Gastrocnemius medialis (tissue), 4 donors: ENCODE measurements around the gene HOXB8. TPM values are rescaled to one million over a fixed set of nuclear protein-coding genes. Genes with fewer than 3 reads are reported as not detected.

ENCODE experiments used
- ATAC-seq, 2 donors: fragments of 150-250 bp; one replicate each; pipeline ENCODE4 v1.9.1; 2016
- DNase-seq, 2 donors: peaks; one replicate each; pipeline ENCODE4 v3.0.0-alpha.2; 2019
- H3K27ac ChIP-seq, 4 donors: fragments of 200-600 bp; sonication (generic); 1 replicate in 1 of 4; 2 replicates in 3 of 4; pipeline ENCODE4 v1.5.1; 2016 to 2018; ENCODE audit warnings: mild to moderate bottlenecking in 2 of 4, moderate library complexity in 1 of 4
- H3K27me3 ChIP-seq, 3 donors: fragments of 200-600 bp; sonication (generic) in 2 of 3; 1 replicate in 1 of 3; 2 replicates in 2 of 3; pipeline versions ENCODE4 v1.5.1 to v1.6.0; 2016 to 2019; ENCODE audit warnings: mild to moderate bottlenecking in 1 of 3, moderate library complexity in 1 of 3
- H3K36me3 ChIP-seq, 2 donors: fragments of 200-600 bp; sonication (generic) in 1 of 2; one replicate each; pipeline ENCODE4 v1.5.1; 2017 to 2018
- H3K4me1 ChIP-seq, 2 donors: fragments of 200-600 bp; sonication (generic) in 1 of 2; one replicate each; pipeline ENCODE4 v1.5.1; 2016 to 2017; ENCODE audit warnings: mild to moderate bottlenecking in 2 of 2
- H3K4me3 ChIP-seq, 4 donors: fragments of 200-600 bp; sonication (generic) in 3 of 4; 1 replicate in 1 of 4; 2 replicates in 3 of 4; pipeline ENCODE4 v1.5.1; 2016 to 2019; ENCODE audit warnings: mild to moderate bottlenecking in 2 of 4
- H3K9me3 ChIP-seq, 3 donors: fragments of 200-600 bp; sonication (generic) in 2 of 3; 1 replicate in 1 of 3; 2 replicates in 2 of 3; pipeline ENCODE4 v1.5.1; 2016 to 2019
- CTCF ChIP-seq, 5 experiments: fragments of 450-650 bp in 3 of 5; fragments of 200-600 bp in 2 of 5; sonication (generic) in 2 of 5; IDR thresholded peaks in 4 of 5; conservative IDR thresholded peaks in 1 of 5; 1 replicate in 4 of 5; 2 replicates in 1 of 5; pipeline ENCODE4 v1.5.1; 2016 to 2019; ENCODE audit warnings: antibody characterized with exemption in 5 of 5, mild to moderate bottlenecking in 3 of 5, moderate library complexity in 3 of 5
- POLR2A ChIP-seq, 2 donors: fragments of 450-650 bp; IDR thresholded peaks; one replicate each; pipeline ENCODE4 v1.6.1; 2017; ENCODE audit warnings: antibody characterized with exemption in 2 of 2, mild to moderate bottlenecking in 2 of 2, moderate library complexity in 2 of 2
- in situ Hi-C, 4 donors: fragments of 200-750 bp; cut with MboI; loops; one replicate each; pipeline versions ENCODE4 v1.15.0 to v1.8.0; 2017; ENCODE audit warnings: low sequenced_read_pairs in 4 of 4
- intact Hi-C: fragments of 100-400 bp; cut with DNase I; formaldehyde crosslinking; loops from one replicate; pipeline ENCODE4 v1.15.1; 2023; ENCODE audit warnings: low total_unique reads
- total RNA-seq, 4 donors: library from RNA; depleted of rRNA; stranded (reverse); fragments of >200 nt; gene quantifications; one replicate each; pipeline versions ENCODE4 v1.1.0 to v1.2.3, GENCODE V29; 2016

Gene HOXB8
- total RNA-seq, 4 donors from 2014 or later, result 0.27 TPM; not detected in 3

DNA sequence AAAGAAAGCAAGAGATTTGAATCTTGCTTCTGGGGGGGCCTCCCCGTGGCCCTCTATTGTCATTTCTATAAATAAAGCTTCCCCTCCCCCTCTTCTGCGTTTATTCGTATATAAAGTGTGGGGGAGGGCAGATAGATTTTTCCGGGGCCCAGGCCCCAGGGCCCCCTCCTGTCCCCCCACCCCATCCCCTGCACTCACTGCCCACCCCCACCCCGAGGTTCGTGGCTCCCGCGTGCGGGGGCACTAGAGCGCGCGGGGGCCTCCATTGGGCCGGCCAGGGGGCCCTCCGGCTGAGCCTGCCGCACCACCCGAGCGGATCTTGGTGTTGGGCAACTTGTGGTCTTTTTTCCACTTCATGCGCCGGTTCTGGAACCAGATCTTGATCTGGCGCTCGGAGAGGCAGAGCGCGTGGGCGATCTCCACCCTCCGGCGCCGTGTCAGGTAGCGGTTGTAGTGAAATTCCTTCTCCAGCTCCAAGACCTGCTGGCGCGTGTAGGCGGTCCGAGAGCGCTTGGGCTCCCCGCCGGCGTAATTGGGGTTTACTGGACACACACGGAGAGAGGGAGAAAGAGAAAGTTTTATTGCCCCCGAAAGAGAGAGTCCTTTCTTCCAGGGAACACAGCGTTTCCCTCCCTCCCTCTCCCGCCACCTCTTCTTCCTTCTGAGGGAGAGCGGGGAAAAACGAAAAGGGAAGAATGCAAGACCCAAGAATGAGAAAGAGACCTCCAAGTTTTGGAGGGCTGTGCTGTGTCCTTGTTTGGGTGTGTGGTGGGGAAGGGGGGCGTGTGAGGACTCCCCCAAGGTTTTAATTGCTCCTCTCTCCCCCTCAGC is 38.4 kb downstream of the HOXB8 start:
- peaks cover 5 to 10% of the 10 kb centered on the region in 2 donors for H3K4me1 ChIP-seq
- TF ChIP-seq CTCF (IDR thresholded peaks at IDR 0.05 in 4 of 5, conservative IDR thresholded peaks at IDR 0.05 in 1 of 5) (no peak), POLR2A (IDR thresholded peaks at IDR 0.05) (no peak)
- no peak for DNase-seq
- peak overlapping the region; percentile 40 to 83 (median 76) for H3K27ac ChIP-seq
- H3K9me3 ChIP-seq, result no peaks in the 10 kb centered on the region
- no peaks in the 10 kb centered on the region for H3K36me3 ChIP-seq
- peaks cover 31 to 71% (median 67%) of the 10 kb centered on the region in 3 donors for H3K27me3 ChIP-seq
- no peak for ATAC-seq
- H3K4me3 ChIP-seq, result peak overlapping the region; percentile 53 to 67 (median 62)
- in situ Hi-C loops, result no loop called here
- intact Hi-C loops, result no loop called here

DNA sequence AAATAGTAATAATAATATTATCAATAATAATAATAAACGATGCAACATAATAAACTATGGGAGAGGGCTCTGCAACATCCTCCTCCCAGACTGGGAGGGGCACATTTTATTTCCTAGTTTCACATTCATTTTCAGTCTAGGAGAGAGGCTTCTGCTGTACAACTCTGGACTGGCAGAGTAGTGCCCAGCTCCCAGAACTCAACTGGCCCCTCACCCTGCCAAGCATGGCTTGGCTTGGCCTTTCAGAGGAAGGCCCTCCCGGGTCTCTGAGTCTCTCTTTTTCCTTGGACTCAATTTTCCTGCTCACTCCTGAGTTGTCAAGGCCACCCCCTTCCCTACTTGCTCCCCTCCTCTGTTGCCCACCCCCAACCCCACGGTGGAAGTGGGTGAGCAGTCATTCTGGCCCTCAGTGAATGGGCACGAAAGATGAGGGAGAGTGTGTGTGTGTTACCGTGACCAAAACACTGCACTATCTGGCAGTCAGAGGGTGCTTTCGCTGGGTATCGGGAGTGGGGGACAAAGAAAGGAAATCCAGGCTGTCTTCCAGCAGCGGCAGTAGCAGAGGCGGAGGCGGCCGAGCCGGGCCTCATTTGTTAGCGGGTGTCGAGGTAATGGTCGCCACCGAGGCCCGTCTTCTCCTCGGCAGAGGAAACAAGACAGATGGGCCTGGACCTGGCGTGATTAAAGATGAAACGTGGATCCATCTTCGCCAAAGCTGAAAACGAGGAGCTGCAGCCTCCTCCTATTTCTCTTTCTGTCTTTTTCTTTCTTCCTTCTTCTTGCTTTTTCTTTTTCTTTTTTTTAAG is 39.2 kb downstream of the HOXB8 start:
- Histone ChIP-seq H3K4me1 (peaks cover 5 to 11% of the 10 kb centered on the region in 2 donors), H3K4me3 (peak overlapping the region in 3 of 4 donors; percentile 60 to 67 (median 65)), H3K27me3 (peaks cover 30 to 64% (median 62%) of the 10 kb centered on the region in 3 donors), H3K36me3 (no peaks in the 10 kb centered on the region), H3K9me3 (no peaks in the 10 kb centered on the region), H3K27ac (peak overlapping the region; percentile 40 to 83 (median 76))
- ATAC-seq (no peak), DNase-seq (no peak)
- TF ChIP-seq CTCF (IDR thresholded peaks at IDR 0.05 in 4 of 5, conservative IDR thresholded peaks at IDR 0.05 in 1 of 5) (no peak), POLR2A (IDR thresholded peaks at IDR 0.05) (no peak)
- in situ Hi-C loops, result no loop called here
- intact Hi-C loops, result no loop called here

DNA sequence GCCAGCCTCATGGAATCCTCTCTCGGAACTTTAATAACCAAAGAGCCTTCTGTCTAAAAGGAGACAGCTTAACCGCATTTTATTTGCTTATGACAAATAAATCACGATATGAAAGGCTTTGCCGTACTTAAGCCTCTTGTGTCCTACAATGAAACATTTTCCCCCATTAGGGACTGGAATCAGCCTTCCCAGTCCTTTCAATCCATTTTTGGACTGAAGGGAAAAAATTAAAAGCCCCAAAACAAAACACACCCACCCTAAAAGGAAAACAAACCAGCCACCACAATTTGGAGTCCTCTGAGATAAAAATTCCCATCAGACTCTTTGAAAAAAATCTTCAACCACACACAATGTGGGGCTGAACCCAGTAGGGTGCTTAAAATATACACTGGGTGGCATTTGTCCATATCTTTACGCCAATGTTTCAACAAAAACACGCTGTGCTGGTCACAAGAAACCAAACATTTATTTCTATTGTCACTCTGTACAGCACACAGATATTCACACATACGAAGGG is 40.0 kb downstream of the HOXB8 start:
- in situ Hi-C loops, result no loop called here
- DNase-seq (no peak), ATAC-seq (no peak)
- Histone ChIP-seq H3K4me1 (peaks cover 5 to 11% of the 10 kb centered on the region in 2 donors), H3K27ac (peak overlapping the region in 1 of 4 donors; percentile 79), H3K27me3 (peaks cover 32 to 62% (median 56%) of the 10 kb centered on the region in 3 donors), H3K36me3 (no peaks in the 10 kb centered on the region), H3K9me3 (no peaks in the 10 kb centered on the region), H3K4me3 (no peak overlapping the region)
- intact Hi-C loops, result no loop called here
- TF ChIP-seq CTCF (IDR thresholded peaks at IDR 0.05 in 4 of 5, conservative IDR thresholded peaks at IDR 0.05 in 1 of 5) (no peak), POLR2A (IDR thresholded peaks at IDR 0.05) (no peak)

DNA sequence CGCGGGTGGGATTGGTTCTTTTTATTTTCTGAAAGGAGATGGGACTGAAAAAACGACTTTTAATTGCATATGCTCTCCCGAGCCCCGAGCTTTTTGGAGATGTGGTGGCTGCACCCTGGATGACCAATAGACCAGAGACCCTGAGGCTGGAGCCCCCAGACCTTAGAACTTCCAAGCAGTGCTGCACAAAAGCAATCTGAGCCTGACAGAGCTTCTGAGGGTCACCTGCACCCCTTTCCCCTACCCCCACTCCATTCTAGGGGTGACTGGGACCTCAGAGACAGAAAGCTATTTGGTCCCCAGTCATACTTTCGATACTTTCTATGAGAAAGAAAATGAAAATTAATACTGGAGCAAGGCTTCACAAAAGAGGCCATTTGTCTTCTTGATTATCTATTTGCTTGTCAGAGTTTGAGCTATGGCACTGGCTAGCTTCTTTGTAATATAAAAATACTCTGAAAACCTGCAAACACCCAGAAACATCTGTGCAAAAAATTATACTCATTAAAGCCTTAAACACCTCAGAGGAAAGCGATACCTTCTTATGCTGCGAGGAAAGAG is 40.5 kb downstream of the HOXB8 start:
- Histone ChIP-seq H3K4me3 (no peak overlapping the region), H3K27me3 (peaks cover 34 to 61% (median 51%) of the 10 kb centered on the region in 3 donors), H3K36me3 (no peaks in the 10 kb centered on the region), H3K27ac (peak overlapping the region in 1 of 4 donors; percentile 79), H3K4me1 (peaks cover 5 to 15% of the 10 kb centered on the region in 2 donors), H3K9me3 (no peaks in the 10 kb centered on the region)
- intact Hi-C loops (no loop called here), in situ Hi-C loops (no loop called here)
- TF ChIP-seq CTCF (IDR thresholded peaks at IDR 0.05 in 4 of 5, conservative IDR thresholded peaks at IDR 0.05 in 1 of 5) (no peak), POLR2A (IDR thresholded peaks at IDR 0.05) (no peak)
- DNase-seq (no peak), ATAC-seq (no peak)
